HG02610 (cell line): ENCODE results near the gene ACIN1.

ENCODE experiments used
- ATAC-seq: cut with Tn5 transposase; IDR thresholded peaks from one replicate; pipeline ENCODE4 v1.9.1; 2021; ENCODE audit warnings: mild to moderate bottlenecking, moderate library complexity; ENCODE audit not compliant: unreplicated experiment

ACIN1 gene

DNA sequence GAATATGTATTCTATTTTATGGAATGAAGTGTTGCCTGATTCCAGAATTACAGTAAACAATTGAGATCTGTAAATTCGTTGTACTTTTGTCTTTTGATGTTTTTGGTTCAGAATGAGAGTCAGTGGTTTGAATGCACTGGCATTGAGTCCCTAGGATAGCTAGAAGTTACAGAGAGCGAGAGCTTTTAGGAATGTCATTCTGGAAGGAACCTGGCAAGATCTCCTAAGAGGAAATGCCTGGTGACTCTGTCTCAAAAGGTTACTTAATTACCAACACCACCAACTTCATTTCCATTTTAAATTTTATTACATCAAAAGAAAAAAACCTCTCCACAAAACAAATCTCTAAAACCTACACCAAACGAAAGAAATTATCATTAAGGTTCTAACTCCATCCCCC lies 30.1 kb upstream of the ACIN1 start:
- no peak for ATAC-seq

DNA sequence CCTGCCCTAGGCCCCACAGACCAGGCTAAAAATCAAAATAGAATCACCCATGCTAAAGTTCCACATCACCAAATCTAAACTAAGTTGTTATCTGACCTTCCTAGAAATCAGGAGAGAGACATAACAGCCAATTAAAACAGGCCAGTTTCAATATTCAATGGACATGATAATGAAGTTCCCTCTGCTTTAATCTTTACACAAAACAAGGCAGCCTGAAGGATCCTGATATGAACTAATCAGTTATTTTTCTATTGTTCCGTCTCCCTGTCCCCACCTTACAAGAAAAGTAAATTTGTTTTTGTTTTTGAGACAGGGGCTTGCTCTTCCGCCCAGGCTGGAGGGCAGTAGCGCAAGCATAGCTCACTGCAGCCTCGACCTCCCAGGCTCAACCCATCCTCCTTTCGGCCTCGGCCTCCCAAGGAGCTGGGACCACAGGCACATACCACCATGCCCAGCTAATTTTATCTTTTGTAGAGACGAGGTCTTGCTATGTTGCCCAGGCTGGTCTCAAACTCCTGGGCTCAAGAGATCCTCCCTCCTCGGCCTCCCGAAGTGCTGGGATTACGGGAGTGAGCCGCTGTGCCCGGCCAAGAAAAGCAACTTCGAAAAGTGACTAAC lies 29.5 kb upstream of the ACIN1 start:
- no peak for ATAC-seq

- no peak for ATAC-seq
Observed at GRCh38 chr14:23123419-23123818, 28.5 kb upstream of the ACIN1 start.

- ATAC-seq: no peak
Observed at GRCh38 chr14:23122086-23122485, 27.1 kb upstream of the ACIN1 start.

DNA sequence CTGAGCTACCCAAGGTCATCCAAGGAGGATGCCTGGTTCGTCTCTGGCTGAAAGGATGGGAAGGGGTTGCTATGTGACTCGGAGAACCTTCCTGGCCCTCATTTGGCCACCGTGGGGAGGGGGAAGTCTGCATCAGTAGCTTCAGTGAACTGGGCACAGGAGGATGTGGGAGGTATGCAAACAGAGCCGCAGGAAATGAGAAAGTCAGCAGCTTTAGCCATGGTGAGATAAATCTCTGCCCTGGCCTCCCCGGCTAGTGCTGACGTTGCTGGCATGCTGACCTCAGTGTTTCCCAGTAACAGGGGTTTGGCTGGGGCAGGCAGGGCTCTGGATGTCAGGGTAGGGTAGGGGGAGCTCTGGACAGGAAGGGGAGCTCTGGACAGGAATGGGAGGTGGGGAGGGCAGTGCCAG lies 26.4 kb upstream of the ACIN1 start:
- no peak for ATAC-seq

DNA sequence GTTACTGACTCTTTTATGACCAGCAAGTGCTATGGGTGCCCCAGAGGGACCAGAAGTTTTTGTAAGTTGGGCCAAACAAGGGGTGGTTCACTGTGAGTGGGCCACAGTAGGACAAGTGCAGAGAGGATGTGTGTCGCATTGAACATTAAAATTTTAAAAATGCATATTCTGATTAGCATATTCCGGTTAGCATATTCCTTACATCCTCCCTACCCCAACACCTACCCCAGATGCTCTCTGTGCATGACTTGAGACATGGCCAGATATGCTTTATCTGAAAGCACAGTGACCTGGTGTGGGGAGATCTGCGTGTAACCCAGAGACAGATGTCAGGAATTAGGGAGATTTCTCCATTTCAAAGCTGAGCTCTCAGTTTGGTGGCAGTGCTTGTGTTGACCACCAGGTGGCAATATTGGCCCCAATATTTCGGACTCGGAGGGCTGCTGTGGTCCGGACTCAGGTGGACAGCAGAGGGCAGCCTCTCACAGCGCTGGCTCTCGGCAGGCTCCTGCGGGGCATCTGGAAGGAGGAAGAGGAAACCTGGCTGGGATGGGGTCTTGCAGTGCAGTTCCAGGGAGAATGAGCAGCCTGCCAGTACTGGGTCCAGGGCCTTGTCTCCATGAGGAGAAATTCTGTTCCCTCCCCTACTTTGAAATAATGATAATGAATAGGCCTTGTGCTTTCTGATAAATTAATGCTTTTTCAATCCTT lies 25.8 kb upstream of the ACIN1 start:
- ATAC-seq: peak; percentile 60

DNA sequence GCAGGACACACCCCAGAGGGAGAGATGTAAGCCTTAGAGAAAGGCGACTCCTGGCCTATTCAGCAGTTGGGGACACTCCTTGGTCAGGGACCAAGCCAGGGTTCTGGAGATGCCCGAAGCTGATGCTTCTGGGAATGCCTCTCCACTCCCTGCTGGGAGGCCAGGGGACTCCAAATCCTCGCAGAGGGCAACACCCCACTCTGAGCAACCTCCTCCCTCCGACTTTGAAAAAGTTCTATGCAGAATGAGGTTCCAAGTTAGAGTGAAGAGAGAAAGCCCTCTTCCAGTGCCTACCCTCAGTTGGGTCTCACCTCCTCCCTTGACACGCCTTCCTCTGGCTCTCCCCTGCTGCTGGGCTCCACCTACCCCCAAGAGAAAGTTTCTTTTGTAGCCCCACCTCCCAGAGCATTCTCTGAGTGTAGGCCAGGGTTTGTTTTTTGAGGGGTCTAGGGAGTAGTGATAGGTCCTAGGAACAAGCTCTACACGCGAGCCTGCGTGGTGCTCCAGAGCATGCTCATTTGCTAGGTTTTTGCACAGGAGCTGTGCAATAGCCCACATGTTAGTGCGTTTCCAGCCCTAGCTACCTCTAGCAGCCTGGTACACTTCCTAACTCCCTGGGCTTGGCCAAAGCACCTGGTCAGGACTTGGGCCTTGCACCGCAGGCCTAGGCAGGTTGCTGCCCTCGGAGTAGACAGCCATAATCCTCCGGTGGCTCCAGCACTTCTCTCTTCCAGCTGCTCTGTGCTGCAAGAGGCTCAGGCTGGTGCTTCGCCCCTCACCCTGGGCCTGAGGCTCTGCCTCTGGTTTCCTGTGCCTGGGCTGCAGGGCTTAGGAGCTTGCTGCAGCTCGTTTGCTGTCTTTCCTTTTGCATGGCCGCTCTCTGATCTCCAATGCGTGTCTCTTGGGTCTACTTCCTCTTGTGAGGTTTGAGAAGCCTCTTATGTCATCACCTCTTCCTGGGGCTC lies 24.7 kb upstream of the ACIN1 start:
- ATAC-seq: no peak

DNA sequence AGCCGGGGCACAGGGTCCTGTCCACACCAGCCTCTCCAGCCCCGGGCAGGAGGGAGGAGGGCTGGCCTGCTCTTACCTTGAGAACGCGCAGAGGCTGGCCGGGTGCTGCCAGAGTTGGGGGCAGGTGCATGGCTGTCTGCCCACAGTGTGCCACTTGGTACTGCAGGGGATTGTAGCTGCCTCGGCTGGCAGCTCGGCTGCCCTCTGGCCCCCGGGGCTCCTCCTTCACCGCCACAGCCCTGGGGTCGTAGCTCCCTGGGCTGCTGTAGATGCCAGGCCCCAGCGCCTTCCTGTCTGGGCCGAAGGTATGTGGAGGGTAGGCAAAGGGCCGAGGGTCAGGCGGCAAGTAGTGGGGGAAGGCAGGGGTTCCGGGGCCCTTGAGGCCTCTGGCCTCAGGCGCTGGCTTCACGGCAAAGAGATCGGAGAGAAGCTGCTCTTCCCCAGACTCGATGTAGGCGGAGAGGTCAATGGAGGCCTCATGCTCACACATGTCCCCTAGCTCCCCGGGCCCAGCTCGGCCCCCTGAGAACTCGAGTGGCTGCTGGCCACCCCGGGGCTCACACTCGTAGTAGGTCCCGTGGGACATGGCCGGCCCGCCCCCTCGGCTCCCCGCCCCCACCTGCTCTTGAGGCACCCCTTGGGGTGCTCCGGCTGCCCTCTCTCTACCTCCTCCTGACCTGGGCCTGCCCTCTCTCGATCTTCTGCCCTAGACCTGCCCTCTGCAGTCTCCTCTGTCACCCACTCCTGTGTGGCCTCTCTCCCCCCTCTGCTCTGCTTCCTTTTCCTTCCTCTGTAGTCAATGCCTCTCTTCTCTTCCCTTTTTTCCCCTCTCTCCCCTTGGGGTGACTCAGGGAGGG lies 23.8 kb upstream of the ACIN1 start, which contains the start of gene CEBPE:
CEBPE (minus strand) TSS at position 750 of the 857 bp plus-strand sequence; CDS start at position 586, 164 bp downstream.
- no peak for ATAC-seq

DNA sequence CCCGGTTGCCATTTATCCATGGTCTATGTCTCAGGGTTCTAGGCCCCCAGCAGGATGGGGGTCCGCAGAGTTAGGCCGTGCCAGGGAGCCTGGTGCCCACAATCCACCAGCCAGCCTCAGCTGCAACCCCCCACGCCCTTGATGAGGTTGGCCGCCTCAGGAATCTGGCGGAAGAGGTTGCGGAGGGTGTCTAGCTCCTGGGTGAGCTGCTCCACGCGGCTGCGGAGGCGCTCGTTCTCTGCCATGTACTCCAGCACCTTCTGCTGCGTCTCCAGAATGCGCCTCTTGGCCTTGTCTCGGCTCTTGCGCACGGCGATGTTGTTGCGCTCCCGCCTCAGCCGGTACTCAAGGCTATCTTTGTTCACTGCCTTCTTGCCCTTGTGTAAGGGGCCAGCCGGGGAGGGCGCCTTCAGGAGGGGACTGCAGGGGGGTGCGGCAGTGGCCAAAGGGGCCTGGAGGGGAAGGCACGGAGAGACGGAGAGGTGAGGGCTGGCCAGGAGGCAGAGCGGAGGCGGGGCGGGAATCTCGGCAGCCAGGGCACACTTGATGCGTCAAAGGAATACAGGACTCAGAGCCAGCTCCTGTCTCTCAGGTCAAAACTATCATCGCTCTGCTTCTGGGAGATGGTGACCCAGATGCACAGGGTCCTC lies 22.6 kb upstream of the ACIN1 start:
- no peak for ATAC-seq

DNA sequence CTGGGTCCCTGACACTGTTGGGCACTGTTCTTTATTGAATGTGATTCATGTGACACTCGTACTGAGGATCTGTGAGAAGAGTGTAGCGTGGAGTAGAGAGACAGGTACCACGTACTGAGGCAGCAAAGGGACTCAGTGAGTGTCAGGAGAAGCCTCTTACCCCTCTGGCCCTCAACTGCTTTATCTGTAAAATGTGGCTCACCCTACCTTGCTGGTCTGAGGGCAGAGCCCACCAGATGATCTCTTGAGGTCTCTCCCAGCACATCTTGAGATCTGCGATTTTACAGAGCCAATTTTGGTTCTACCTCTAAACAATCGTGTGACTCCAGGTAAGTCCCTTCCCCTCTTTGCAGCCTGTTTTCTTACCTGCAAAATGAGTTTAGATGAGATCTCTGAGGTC lies 21.0 kb upstream of the ACIN1 start:
- ATAC-seq: no peak

DNA sequence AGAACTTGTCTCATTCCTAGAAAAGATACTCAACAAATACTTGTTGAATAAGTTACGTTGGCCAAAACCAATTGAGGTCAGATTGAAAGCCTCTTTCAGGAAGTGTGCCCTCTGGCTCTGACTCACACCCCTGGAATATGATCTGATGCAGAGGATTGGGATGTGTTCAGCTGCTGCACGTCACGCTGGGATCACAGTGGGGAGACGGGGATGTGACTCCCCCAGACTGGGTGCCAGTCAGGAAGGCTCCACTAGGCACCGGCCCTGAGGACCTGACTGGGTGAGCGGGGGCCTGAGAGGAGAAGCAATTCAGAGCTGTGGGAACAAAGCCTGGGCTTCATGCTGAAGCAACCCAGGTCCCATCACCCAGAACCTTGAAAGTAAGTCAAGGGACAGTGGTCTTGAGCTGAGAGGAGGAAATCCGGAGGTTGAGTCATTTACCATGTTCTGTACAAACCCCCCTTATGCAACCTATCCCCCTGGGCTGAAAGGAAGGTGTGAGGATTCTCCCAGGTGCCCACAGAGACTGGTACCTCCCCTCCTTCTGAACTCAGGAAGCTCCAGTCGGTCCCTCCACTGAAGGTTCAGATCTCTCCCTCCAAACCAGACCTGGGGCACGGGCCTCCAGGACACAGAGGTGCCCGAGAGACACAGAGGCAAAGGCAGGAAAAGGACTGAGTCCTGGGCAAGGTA lies 20.2 kb upstream of the ACIN1 start:
- no peak for ATAC-seq

- ATAC-seq: no peak
Observed at GRCh38 chr14:23114669-23115038, 19.7 kb upstream of the ACIN1 start.

DNA sequence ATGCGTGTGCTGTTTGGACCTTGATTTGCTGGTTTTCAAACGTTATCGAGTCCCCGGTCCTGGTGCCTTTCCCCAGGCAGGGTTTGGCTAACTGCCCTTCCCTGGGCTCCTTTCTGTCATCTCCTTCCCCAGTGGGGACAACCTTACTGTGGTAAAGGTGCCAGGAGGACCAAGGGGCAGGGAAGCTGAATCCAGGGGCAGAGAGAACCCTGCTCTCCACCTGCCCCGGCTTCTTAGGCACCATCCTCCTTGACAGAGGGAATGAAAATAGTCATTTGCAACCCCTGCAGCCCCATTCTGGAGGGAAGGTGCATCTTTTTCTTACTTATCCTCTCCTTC lies 19.2 kb upstream of the ACIN1 start:
- no peak for ATAC-seq

- no peak for ATAC-seq
Observed at GRCh38 chr14:23113431-23114119, 18.6 kb upstream of the ACIN1 start.

GRCh38 chr14:23112359-23113178 lies 17.6 kb upstream of the ACIN1 start:
- no peak for ATAC-seq

- ATAC-seq: no peak
Observed at GRCh38 chr14:23110579-23111365, 15.8 kb upstream of the ACIN1 start.

DNA sequence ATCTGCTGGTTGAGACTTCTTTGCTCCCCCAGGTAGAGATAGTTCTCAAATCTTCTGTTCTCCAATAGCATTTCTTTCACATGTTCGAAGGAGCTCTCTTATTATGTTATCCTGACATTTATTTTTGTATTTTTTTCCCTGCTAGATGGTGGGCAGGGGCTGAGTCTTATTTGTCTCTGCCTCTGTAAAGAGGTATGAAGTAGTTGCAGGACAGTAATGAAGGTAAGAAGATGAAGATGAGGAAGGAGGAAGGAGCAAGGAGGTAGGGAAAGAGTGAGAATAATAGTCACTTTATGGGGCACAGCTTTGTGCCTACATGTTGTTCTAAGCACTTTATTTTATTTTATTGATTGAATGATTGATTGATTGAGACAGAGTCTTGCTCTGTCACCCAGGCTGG lies 14.8 kb upstream of the ACIN1 start:
- ATAC-seq: no peak
